Panc1 (cell line): Measurements from ENCODE around the gene N4BP2L2. TPM values are rescaled to one million over a fixed set of nuclear protein-coding genes. Genes with fewer than 3 reads are reported as not detected.

ENCODE experiments used
- ATAC-seq: fragments of 200-7000 bp; cut with Tn5 transposase; 2 replicates; pipeline ENCODE4 v1.9.1; 2020; ENCODE audit warnings: mild to moderate bottlenecking, moderate library complexity
- BruUV-seq: library from RNA; stranded (reverse); fragments of 400-500 nt; replicated peaks from 2 replicates; lab custom pipeline; 2021; lab: Mats Ljungman, UMichigan
- CTCF ChIA-PET: fragments of 300-600 bp; sonication (Branson Sonifier 250); formaldehyde crosslinking; loops from one replicate; lab custom pipeline; 2022; ENCODE audit warnings: antibody characterized with exemption; lab: Charles Lee
- POLR2A ChIA-PET: fragments of 300-600 bp; sonication (Branson Sonifier 250); formaldehyde crosslinking; loops from one replicate; lab custom pipeline; 2022; ENCODE audit warnings: antibody characterized with exemption; lab: Charles Lee
- DNase-seq: peaks from one replicate; pipeline ENCODE4 v3.0.0-alpha.2; 2010; ENCODE audit warnings: low read depth, low spot score
- H3K27ac ChIP-seq: 2 replicates; pipeline ENCODE4 v1.5.1; 2011; ENCODE audit warnings: mild to moderate bottlenecking, low read length, inconsistent platforms
- H3K27me3 ChIP-seq: fragments of 200-500 bp; sonication (Bioruptor generic); 2 replicates; pipeline ENCODE4 v1.6.0; 2014; ENCODE audit warnings: low read length, inconsistent platforms; ENCODE audit not compliant: control insufficient read depth, insufficient read depth
- H3K36me3 ChIP-seq: fragments of 200-500 bp; sonication (Bioruptor generic); 2 replicates; pipeline ENCODE4 v1.5.1; 2014; ENCODE audit warnings: inconsistent platforms, mild to moderate bottlenecking, low read length, moderate library complexity; ENCODE audit not compliant: control insufficient read depth, insufficient read depth
- H3K4me1 ChIP-seq: 2 replicates; pipeline ENCODE4 v1.5.1; 2011; ENCODE audit warnings: inconsistent platforms, mild to moderate bottlenecking, low read length, moderate library complexity; ENCODE audit not compliant: control insufficient read depth, insufficient read depth
- H3K4me3 ChIP-seq, 2 experiments: 2 replicates each; pipeline ENCODE4 v1.5.1; 2011 to 2012; ENCODE audit warnings: low read depth in 2 of 2, low read length in 2 of 2, mild to moderate bottlenecking in 2 of 2, inconsistent platforms in 1 of 2, moderate library complexity in 1 of 2
- H3K9me3 ChIP-seq: fragments of 200-500 bp; sonication (Bioruptor generic); 2 replicates; pipeline ENCODE4 v1.5.1; 2014; ENCODE audit warnings: low read depth, mild to moderate bottlenecking, inconsistent platforms, low read length, moderate library complexity; ENCODE audit not compliant: control insufficient read depth, insufficient read depth
- POLR2AphosphoS5 ChIP-seq: IDR thresholded peaks from 2 replicates; pipeline ENCODE4 v1.6.1; 2012; ENCODE audit warnings: mild to moderate bottlenecking, low read depth, low read length, moderate library complexity
- SIN3A ChIP-seq: IDR thresholded peaks from 2 replicates; pipeline ENCODE4 v1.6.1; 2012; ENCODE audit warnings: low read depth, mild to moderate bottlenecking, low read length, moderate library complexity, borderline replicate concordance; ENCODE audit not compliant: insufficient read depth
- TCF7L2 ChIP-seq: IDR thresholded peaks from 2 replicates; pipeline ENCODE4 v1.6.1; 2011; ENCODE audit warnings: mild to moderate bottlenecking, low read depth, low read length, inconsistent platforms
- in situ Hi-C: cut with HindIII; loops from 2 replicates; pipeline ENCODE4 v1.10.0; 2016; ENCODE audit warnings: low sequenced_read_pairs, low pct_unique_long_range_greater_than_20kb
- intact Hi-C: fragments of 100-400 bp; cut with micrococcal nuclease; formaldehyde crosslinking; loops from one replicate; pipeline ENCODE4 v1.10.0; 2022; ENCODE audit not compliant: unreplicated experiment
- total RNA-seq: library from RNA; stranded (reverse); gene quantifications from one replicate; pipeline ENCODE4 v1.2.1, GENCODE V29; 2021; ENCODE audit not compliant: unreplicated experiment
- TF ChIP-seq, protein P1 (sequence below): fragments of 450-650 bp; IDR thresholded peaks from 2 replicates; pipeline ENCODE4 v1.5.1; 2017; ENCODE audit warnings: mild to moderate bottlenecking
- TF ChIP-seq, protein P2 (sequence below), 2 experiments: IDR thresholded peaks; 2 replicates each; pipeline ENCODE4 v1.6.1; 2011 to 2012; ENCODE audit warnings: low read depth in 2 of 2, control low read depth in 1 of 2, low read length in 1 of 2, mild to moderate bottlenecking in 1 of 2, moderate library complexity in 1 of 2; ENCODE audit not compliant: insufficient read depth in 1 of 2

The N4BP2L2 gene
- total RNA-seq, 1 experiment from 2014 or later, result 43.8 TPM

DNA sequence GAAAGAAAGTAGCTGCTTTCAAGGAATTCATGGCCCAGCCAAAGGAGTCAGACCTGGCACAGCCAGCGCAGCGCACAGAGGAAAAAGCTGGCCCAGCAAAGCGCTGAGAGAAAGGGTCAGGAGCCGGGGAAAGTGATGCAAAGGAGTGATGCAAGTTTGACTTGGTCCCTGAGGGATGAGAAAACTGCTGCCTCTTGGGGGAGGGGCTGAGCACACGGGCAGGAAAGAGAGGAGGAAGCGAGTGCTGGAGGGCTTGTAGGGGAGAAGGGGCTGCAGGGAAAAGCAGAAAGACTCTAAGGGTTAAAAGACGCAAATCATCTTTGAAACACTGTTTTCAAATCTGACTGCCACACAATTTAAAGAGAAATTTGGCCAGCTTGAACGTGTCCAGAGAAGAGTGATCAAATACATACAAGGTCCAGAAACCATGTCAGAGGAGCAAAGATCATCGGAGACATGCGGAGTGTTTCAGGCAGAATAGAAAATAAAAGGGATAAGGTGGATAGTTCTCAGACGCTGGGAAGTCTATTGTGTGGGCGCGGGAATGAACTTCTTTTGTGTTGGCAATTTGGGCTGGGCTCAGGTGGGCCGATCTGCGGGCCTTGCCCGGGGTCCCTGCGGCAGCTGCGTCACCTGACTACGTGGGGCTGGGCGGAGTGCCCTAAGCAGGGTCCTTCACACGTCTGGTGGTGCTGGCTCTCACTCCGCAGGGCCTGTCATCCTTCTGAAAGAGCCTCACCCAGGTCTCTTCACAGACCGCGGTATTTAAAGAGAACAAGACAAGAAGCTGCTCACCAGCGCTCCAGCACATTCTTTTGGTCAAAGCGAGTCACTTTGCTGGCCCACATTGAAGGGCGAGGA, 128.8 kb downstream of the N4BP2L2 start:
- H3K27ac ChIP-seq, result no peak overlapping the region
- no peak for TF ChIP-seq POLR2AphosphoS5
- no peak for TF ChIP-seq TCF7L2
- no peak for TF ChIP-seq SIN3A
- TF ChIP-seq, protein P1, sequence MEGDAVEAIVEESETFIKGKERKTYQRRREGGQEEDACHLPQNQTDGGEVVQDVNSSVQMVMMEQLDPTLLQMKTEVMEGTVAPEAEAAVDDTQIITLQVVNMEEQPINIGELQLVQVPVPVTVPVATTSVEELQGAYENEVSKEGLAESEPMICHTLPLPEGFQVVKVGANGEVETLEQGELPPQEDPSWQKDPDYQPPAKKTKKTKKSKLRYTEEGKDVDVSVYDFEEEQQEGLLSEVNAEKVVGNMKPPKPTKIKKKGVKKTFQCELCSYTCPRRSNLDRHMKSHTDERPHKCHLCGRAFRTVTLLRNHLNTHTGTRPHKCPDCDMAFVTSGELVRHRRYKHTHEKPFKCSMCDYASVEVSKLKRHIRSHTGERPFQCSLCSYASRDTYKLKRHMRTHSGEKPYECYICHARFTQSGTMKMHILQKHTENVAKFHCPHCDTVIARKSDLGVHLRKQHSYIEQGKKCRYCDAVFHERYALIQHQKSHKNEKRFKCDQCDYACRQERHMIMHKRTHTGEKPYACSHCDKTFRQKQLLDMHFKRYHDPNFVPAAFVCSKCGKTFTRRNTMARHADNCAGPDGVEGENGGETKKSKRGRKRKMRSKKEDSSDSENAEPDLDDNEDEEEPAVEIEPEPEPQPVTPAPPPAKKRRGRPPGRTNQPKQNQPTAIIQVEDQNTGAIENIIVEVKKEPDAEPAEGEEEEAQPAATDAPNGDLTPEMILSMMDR, result no peak
- TF ChIP-seq, protein P2, sequence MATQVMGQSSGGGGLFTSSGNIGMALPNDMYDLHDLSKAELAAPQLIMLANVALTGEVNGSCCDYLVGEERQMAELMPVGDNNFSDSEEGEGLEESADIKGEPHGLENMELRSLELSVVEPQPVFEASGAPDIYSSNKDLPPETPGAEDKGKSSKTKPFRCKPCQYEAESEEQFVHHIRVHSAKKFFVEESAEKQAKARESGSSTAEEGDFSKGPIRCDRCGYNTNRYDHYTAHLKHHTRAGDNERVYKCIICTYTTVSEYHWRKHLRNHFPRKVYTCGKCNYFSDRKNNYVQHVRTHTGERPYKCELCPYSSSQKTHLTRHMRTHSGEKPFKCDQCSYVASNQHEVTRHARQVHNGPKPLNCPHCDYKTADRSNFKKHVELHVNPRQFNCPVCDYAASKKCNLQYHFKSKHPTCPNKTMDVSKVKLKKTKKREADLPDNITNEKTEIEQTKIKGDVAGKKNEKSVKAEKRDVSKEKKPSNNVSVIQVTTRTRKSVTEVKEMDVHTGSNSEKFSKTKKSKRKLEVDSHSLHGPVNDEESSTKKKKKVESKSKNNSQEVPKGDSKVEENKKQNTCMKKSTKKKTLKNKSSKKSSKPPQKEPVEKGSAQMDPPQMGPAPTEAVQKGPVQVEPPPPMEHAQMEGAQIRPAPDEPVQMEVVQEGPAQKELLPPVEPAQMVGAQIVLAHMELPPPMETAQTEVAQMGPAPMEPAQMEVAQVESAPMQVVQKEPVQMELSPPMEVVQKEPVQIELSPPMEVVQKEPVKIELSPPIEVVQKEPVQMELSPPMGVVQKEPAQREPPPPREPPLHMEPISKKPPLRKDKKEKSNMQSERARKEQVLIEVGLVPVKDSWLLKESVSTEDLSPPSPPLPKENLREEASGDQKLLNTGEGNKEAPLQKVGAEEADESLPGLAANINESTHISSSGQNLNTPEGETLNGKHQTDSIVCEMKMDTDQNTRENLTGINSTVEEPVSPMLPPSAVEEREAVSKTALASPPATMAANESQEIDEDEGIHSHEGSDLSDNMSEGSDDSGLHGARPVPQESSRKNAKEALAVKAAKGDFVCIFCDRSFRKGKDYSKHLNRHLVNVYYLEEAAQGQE (IDR thresholded peaks at IDR 0.05; ENCODE audit: insufficient read depth in 1 of 2, low read depth in 2 of 2, low read length in 1 of 2), result no peak
- H3K4me1 ChIP-seq, result no peaks in the 10 kb centered on the region; the same call in 1 of the 2 replicates
- no peaks in the 10 kb centered on the region for H3K27me3 ChIP-seq
- ATAC-seq, result no peak
- H3K36me3 ChIP-seq, result no peaks in the 10 kb centered on the region
- in situ Hi-C loops (no loop called here), intact Hi-C loops (no loop called here)
- no peak overlapping the region for H3K4me3 ChIP-seq
- POLR2A ChIA-PET, result no interaction called here
- H3K9me3 ChIP-seq, result no peaks in the 10 kb centered on the region
- DNase-seq, result no peak
- CTCF ChIA-PET, result no interaction called here
- no TSS peak for BruUV-seq

DNA sequence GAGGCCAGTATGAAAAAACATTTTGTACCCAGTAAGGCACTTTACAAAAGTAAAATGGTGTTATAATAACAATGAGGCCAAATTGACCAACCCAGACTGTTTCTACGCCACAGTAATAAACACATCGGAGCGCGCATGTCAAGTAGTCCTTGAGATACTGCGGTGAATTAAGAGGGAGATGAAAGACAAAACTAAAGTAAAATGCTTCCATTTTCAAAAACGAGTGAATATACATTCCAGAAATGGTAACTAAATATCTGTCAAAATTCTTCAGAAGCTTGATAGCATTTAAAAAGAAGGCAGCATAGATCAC, 129.6 kb downstream of the N4BP2L2 start:
- ChIA-PET CTCF (no interaction called here), POLR2A (no interaction called here)
- TF ChIP-seq, protein P2 (IDR thresholded peaks at IDR 0.05; ENCODE audit: insufficient read depth in 1 of 2, low read depth in 2 of 2, low read length in 1 of 2), result no peak
- TF ChIP-seq, protein P1, result no peak
- TF ChIP-seq SIN3A (no peak), TCF7L2 (no peak), POLR2AphosphoS5 (no peak)

More for the DNA sequence above, 129.6 kb downstream of the N4BP2L2 start:
- ATAC-seq, result no peak
- H3K4me1 ChIP-seq, result no peaks in the 10 kb centered on the region; the same call in 1 of the 2 replicates
- intact Hi-C loops (no loop called here), in situ Hi-C loops (no loop called here)
- no peak overlapping the region for H3K4me3 ChIP-seq
- H3K27ac ChIP-seq, result no peak overlapping the region
- no TSS peak for BruUV-seq
- no peak for DNase-seq
- H3K9me3 ChIP-seq, result no peaks in the 10 kb centered on the region
- H3K27me3 ChIP-seq, result no peaks in the 10 kb centered on the region
- no peaks in the 10 kb centered on the region for H3K36me3 ChIP-seq
